ENCODE data around the gene GPC6. TPM values are rescaled to one million over a fixed set of nuclear protein-coding genes. Genes with fewer than 3 reads are reported as not detected.
A peak's percentile ranks its signal among the peaks of the same experiment; 100 is the strongest.

GPC6 gene
- total RNA-seq, 1 donor, result 77.8 TPM

DNA sequence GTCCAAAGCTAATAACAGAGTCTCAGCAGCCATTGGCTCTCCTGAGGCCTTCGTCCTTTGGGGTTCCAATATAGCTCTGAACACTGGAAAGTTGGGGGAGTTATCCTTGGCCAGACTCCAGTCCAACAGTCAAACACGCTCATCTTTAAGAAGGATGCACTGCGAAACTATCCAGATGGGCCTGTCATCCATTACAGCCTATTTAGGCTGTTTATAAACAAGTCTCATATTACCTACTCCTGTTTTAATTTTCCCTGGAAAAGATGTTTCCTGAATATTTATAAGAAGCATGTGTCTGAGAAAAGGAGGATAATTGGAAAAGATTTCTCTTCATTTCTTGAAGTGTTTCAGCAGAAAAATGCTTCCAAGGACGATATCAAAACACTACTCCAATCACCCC is 1082.2 kb downstream of the GPC6 start:
- no peak overlapping the region for H3K4me3 ChIP-seq (ENCODE audit: insufficient read depth, low read length)
- no peak overlapping the region for H2AFZ ChIP-seq (ENCODE audit: low read length)
- TF ChIP-seq, protein P1, sequence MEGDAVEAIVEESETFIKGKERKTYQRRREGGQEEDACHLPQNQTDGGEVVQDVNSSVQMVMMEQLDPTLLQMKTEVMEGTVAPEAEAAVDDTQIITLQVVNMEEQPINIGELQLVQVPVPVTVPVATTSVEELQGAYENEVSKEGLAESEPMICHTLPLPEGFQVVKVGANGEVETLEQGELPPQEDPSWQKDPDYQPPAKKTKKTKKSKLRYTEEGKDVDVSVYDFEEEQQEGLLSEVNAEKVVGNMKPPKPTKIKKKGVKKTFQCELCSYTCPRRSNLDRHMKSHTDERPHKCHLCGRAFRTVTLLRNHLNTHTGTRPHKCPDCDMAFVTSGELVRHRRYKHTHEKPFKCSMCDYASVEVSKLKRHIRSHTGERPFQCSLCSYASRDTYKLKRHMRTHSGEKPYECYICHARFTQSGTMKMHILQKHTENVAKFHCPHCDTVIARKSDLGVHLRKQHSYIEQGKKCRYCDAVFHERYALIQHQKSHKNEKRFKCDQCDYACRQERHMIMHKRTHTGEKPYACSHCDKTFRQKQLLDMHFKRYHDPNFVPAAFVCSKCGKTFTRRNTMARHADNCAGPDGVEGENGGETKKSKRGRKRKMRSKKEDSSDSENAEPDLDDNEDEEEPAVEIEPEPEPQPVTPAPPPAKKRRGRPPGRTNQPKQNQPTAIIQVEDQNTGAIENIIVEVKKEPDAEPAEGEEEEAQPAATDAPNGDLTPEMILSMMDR (IDR thresholded peaks at IDR 0.05; ENCODE audit: extremely low read depth, low read depth, low read length), result no peak
- H3K9me3 ChIP-seq (ENCODE audit: low read depth, low read length), result no peaks in the 10 kb centered on the region
- no peaks in the 10 kb centered on the region for H4K20me1 ChIP-seq (ENCODE audit: insufficient read depth, low read length)
- H3K27ac ChIP-seq (ENCODE audit: low read depth, low read length), result peak overlapping the region; percentile 8
- H3K79me2 ChIP-seq (ENCODE audit: insufficient read depth, low read length), result no peaks in the 10 kb centered on the region
- peaks cover 59% of the 10 kb centered on the region for H3K4me1 ChIP-seq (ENCODE audit: insufficient read depth, low read length)
- H3K36me3 ChIP-seq (ENCODE audit: insufficient read depth, low read length), result no peaks in the 10 kb centered on the region
- no peak for DNase-seq (ENCODE audit: insufficient read length, low spot score, missing footprints)
- no peak overlapping the region for H3K4me2 ChIP-seq (ENCODE audit: insufficient read depth, low read length)
- H3K27me3 ChIP-seq (ENCODE audit: insufficient read depth, low read length), result no peaks in the 10 kb centered on the region

DNA sequence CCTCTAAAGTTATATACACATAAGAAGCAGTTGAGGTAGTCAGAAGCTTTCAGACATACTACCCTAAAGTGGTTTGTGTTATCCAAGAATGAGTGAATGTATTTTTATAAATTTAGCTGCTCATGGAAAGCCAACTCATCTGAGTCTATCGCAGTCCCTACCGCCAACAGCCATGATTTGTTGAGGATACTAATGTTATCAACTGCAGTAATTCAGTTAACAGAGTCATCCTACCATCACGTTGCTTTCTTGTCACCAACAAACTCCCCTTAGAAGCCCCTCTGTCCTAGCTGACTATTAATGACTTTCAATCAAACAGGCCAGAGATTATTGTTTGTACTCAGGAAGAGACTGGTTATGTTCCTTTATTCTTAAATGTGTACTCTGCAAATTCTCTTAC is 1083.0 kb downstream of the GPC6 start:
- H3K4me2 ChIP-seq (ENCODE audit: insufficient read depth, low read length), result peak overlapping the region; percentile 77
- TF ChIP-seq, protein P1 (IDR thresholded peaks at IDR 0.05; ENCODE audit: extremely low read depth, low read depth, low read length), result no peak
- no peak for DNase-seq (ENCODE audit: insufficient read length, low spot score, missing footprints)
- peak overlapping the region; percentile 8 for H2AFZ ChIP-seq (ENCODE audit: low read length)
- no peaks in the 10 kb centered on the region for H4K20me1 ChIP-seq (ENCODE audit: insufficient read depth, low read length)
- H3K4me1 ChIP-seq (ENCODE audit: insufficient read depth, low read length), result peaks cover 59% of the 10 kb centered on the region
- H3K36me3 ChIP-seq (ENCODE audit: insufficient read depth, low read length), result no peaks in the 10 kb centered on the region
- H3K27ac ChIP-seq (ENCODE audit: low read depth, low read length), result peak overlapping the region; percentile 88
- H3K27me3 ChIP-seq (ENCODE audit: insufficient read depth, low read length), result no peaks in the 10 kb centered on the region
- no peaks in the 10 kb centered on the region for H3K79me2 ChIP-seq (ENCODE audit: insufficient read depth, low read length)
- H3K9me3 ChIP-seq (ENCODE audit: low read depth, low read length), result no peaks in the 10 kb centered on the region
- H3K4me3 ChIP-seq (ENCODE audit: insufficient read depth, low read length), result no peak overlapping the region

DNA sequence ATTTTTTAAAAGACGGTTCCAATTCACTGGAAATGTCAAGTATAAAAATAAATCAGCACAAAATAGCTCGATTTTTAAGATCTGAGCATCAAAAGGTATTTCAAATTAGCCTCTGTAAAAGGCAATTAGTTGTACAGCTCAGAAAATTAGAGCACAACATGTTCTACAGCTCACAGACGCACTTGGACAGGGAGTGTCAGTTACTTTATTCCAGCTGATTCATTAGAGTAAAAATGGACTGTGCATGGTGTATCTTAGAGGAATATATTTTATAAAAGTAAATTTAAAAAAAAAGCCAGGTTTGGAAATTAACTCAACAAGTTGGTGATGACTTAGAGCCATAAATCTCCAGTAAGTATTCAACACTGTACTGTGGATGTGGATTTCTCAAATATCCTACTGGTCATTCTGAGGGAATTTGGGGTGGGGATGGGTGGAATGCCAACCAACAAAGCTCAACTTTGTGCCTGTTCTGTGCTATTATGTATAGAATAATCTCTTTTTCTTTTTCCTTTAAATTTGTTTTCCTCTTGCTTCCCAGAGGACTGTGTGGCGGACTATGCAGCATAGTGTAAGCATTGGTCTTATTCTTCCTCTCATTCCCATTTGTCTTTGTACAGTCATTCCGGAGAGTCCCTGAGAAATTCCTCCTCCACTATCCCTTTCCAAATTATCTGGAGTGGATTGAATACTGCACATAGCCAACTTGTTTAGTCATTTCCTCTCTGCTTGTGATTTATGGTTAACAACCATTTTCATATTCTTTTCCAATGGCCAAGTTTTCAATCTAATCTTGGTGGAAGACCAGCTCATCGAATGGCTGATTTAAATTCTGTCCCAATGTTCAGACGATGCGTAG is 1083.6 kb downstream of the GPC6 start:
- H3K4me1 ChIP-seq (ENCODE audit: insufficient read depth, low read length), result peaks cover 53% of the 10 kb centered on the region
- H3K79me2 ChIP-seq (ENCODE audit: insufficient read depth, low read length), result no peaks in the 10 kb centered on the region
- no peaks in the 10 kb centered on the region for H3K27me3 ChIP-seq (ENCODE audit: insufficient read depth, low read length)
- no peak overlapping the region for H2AFZ ChIP-seq (ENCODE audit: low read length)
- no peaks in the 10 kb centered on the region for H3K36me3 ChIP-seq (ENCODE audit: insufficient read depth, low read length)
- no peaks in the 10 kb centered on the region for H3K9me3 ChIP-seq (ENCODE audit: low read depth, low read length)
- peak; percentile 88 for DNase-seq (ENCODE audit: insufficient read length, low spot score, missing footprints)
- no peak overlapping the region for H3K4me3 ChIP-seq (ENCODE audit: insufficient read depth, low read length)
- H4K20me1 ChIP-seq (ENCODE audit: insufficient read depth, low read length), result no peaks in the 10 kb centered on the region
- H3K4me2 ChIP-seq (ENCODE audit: insufficient read depth, low read length), result peak overlapping the region; percentile 77
- TF ChIP-seq, protein P1 (IDR thresholded peaks at IDR 0.05; ENCODE audit: extremely low read depth, low read depth, low read length), result no peak
- H3K27ac ChIP-seq (ENCODE audit: low read depth, low read length), result peak overlapping the region; percentile 88

DNA sequence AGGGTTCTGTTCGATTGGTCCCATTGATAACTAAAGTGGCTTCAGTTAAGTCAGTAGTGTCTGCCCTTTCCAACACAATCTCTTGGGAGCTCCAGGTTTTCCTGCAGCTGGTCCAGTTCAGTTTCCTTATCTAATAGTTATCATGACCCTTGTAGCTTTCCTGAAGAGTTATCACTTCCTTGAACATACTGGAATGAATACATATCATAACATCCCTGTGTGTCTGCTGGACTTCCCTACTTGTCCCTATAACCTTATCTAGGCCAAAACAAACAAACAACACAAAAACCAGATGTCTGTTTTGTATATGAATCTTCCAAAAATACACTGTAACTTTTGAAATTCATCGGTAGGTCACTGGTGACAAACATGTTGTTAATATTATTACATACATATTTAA is 1085.3 kb downstream of the GPC6 start:
- H2AFZ ChIP-seq (ENCODE audit: low read length), result no peak overlapping the region
- no peak overlapping the region for H3K4me2 ChIP-seq (ENCODE audit: insufficient read depth, low read length)
- H3K4me3 ChIP-seq (ENCODE audit: insufficient read depth, low read length), result no peak overlapping the region
- H4K20me1 ChIP-seq (ENCODE audit: insufficient read depth, low read length), result no peaks in the 10 kb centered on the region
- TF ChIP-seq, protein P1 (IDR thresholded peaks at IDR 0.05; ENCODE audit: extremely low read depth, low read depth, low read length), result no peak
- no peaks in the 10 kb centered on the region for H3K27me3 ChIP-seq (ENCODE audit: insufficient read depth, low read length)
- H3K9me3 ChIP-seq (ENCODE audit: low read depth, low read length), result no peaks in the 10 kb centered on the region
- no peak overlapping the region for H3K27ac ChIP-seq (ENCODE audit: low read depth, low read length)
- H3K4me1 ChIP-seq (ENCODE audit: insufficient read depth, low read length), result peaks cover 45% of the 10 kb centered on the region
- H3K36me3 ChIP-seq (ENCODE audit: insufficient read depth, low read length), result no peaks in the 10 kb centered on the region
- no peak for DNase-seq (ENCODE audit: insufficient read length, low spot score, missing footprints)
- H3K79me2 ChIP-seq (ENCODE audit: insufficient read depth, low read length), result no peaks in the 10 kb centered on the region

Measured in osteoblast (primary cell).